Measurements from ENCODE around the gene BEST1. TPM values are rescaled to one million over a fixed set of nuclear protein-coding genes. Genes with fewer than 3 reads are reported as not detected.

BEST1 gene
- 1 to 10 TPM in 2 of 4 donors, under 1 TPM in 2; 0.81 to 2.1 (median 1.2) TPM for total RNA-seq
- 1 to 10 TPM; 1.3 to 9.8 (median 1.5) TPM for polyA plus RNA-seq
- long read RNA-seq, donor 1, result 0 reads
- long read RNA-seq, donor 2, partial matches to known transcripts, result 1 of 4 reads
- long read RNA-seq, donor 2, other reads (novel, unspliced or antisense), result 3 of 4 reads

GRCh38 chr11:61950035-61950547 lies at the start of gene BEST1:
Gene BEST1 (plus strand): TSS chr11:61950351. CDS start chr11:61951807, 1,456 bp downstream.
- no peak within 1 kb of the TSS for H3K4me3 ChIP-seq

GRCh38 chr11:61901397-61901796 lies 48.8 kb upstream of the BEST1 start:
- 86 to 90% (median 88%) methylated on average over 10 of the region's 10 CpGs for WGBS, 3 donors
- Histone ChIP-seq H3K9me3 (no peaks in the 10 kb centered on the region), H3K4me3 (no peak overlapping the region), H3K36me3 (ENCODE audit: insufficient read depth in 1 of 2, low read depth in 1 of 2) (peaks cover 0 to 21% of the 10 kb centered on the region in 2 donors), H3K27me3 (ENCODE audit: insufficient read depth in 3 of 3, low read length in 2 of 3) (no peaks in the 10 kb centered on the region), H3K27ac (no peak overlapping the region), H3K4me1 (no peaks in the 10 kb centered on the region)
- DNase-seq (no peak), ATAC-seq (no peak)
- intact Hi-C loops (cut with DNase I), result no loop called here
- TF ChIP-seq CTCF (IDR thresholded peaks at IDR 0.05), result no peak

More at GRCh38 chr11:61950035-61950547, at the start of gene BEST1:
- no peak for TF ChIP-seq CTCF (IDR thresholded peaks at IDR 0.05)
- intact Hi-C loops (cut with DNase I), result loop anchor here in 1 of 2 donors (10.0 kb wide), 1 partner anchor 155 kb away; the partner anchor contains the start of genes FEN1 and TMEM258
- H3K4me1 ChIP-seq, result peaks cover under 1% of the 10 kb centered on the region
- DNase-seq (no peak), ATAC-seq (no peak)
- H3K36me3 ChIP-seq (ENCODE audit: insufficient read depth in 1 of 2, low read depth in 1 of 2), result no peaks in the 10 kb centered on the region
- no peaks in the 10 kb centered on the region for H3K9me3 ChIP-seq
- 77 to 87% (median 78%) methylated on average over 8 of the region's 8 CpGs for WGBS, 3 donors
- peaks cover 0 to 17% (median 2%) of the 10 kb centered on the region in 3 donors for H3K27me3 ChIP-seq (ENCODE audit: insufficient read depth in 3 of 3, low read length in 2 of 3)
- no peak within 1 kb of the TSS for H3K27ac ChIP-seq

GRCh38 chr11:61902313-61902712 lies 47.8 kb upstream of the BEST1 start:
- H3K27me3 ChIP-seq (ENCODE audit: insufficient read depth in 3 of 3, low read length in 2 of 3), result no peaks in the 10 kb centered on the region
- H3K36me3 ChIP-seq (ENCODE audit: insufficient read depth in 1 of 2, low read depth in 1 of 2), result peaks cover 0 to 21% of the 10 kb centered on the region in 2 donors
- H3K9me3 ChIP-seq, result no peaks in the 10 kb centered on the region
- no peaks in the 10 kb centered on the region for H3K4me1 ChIP-seq
- ATAC-seq (no peak), DNase-seq (no peak)
- 76 to 82% (median 79%) methylated on average over 11 of the region's 11 CpGs for WGBS, 3 donors
- no peak for TF ChIP-seq CTCF (IDR thresholded peaks at IDR 0.05)
- no peak overlapping the region for H3K4me3 ChIP-seq
- intact Hi-C loops (cut with DNase I), result no loop called here
- H3K27ac ChIP-seq, result no peak overlapping the region

GRCh38 chr11:61903845-61904244 lies 46.3 kb upstream of the BEST1 start:
- peaks cover 0 to 21% of the 10 kb centered on the region in 2 donors for H3K36me3 ChIP-seq (ENCODE audit: insufficient read depth in 1 of 2, low read depth in 1 of 2)
- H3K4me3 ChIP-seq, result no peak overlapping the region
- DNase-seq, result no peak
- 94 to 100% (median 100%) methylated on average over 3 of the region's 3 CpGs for WGBS, 3 donors
- no peak for TF ChIP-seq CTCF (IDR thresholded peaks at IDR 0.05)
- no peak for ATAC-seq
- H3K4me1 ChIP-seq, result no peaks in the 10 kb centered on the region
- no peaks in the 10 kb centered on the region for H3K9me3 ChIP-seq
- H3K27ac ChIP-seq, result no peak overlapping the region
- intact Hi-C loops (cut with DNase I), result no loop called here
- no peaks in the 10 kb centered on the region for H3K27me3 ChIP-seq (ENCODE audit: insufficient read depth in 3 of 3, low read length in 2 of 3)
